Measurements from ENCODE around the gene TP53TG3C. TPM values are rescaled to one million over a fixed set of nuclear protein-coding genes. Genes with fewer than 3 reads are reported as not detected.
"Not testable (repeated sequence)": the region's sequence is repeated elsewhere in the genome, so short reads cannot be mapped to it uniquely, and the experiment has no call there.

The TP53TG3C gene
- polyA plus RNA-seq (2013, experiment 1 of 2; ENCODE audit: insufficient read length) = not detected
- polyA plus RNA-seq (2013, experiment 2 of 2; ENCODE audit: insufficient read length) = not detected

- not testable (repeated sequence) for DNase-seq
Observed at GRCh38 chr16:33193926-33194325, at the start of gene TP53TG3C. Gene TP53TG3C, plus strand, starts transcription at chr16:33194226. Its CDS starts 68 bp downstream, at chr16:33194294.

All from fibroblast of skin of scalp (primary cell).